Activated T-cell treated with anti-CD3 and anti-CD28 coated beads, Interleukin-2, amount 50 U/mL, for 4 hours (primary cell): ENCODE results near the gene BABAM2. TPM values are rescaled to one million over a fixed set of nuclear protein-coding genes. Genes with fewer than 3 reads are reported as not detected.
"Not testable (repeated sequence)": the region's sequence is repeated elsewhere in the genome, so short reads cannot be mapped to it uniquely, and the experiment has no call there.

Experiments used
- ATAC-seq, 2 donors: fragments of 200-7000 bp; cut with Tn5 transposase; one replicate each; pipeline ENCODE4 v1.10.0; 2021
- DNase-seq: peaks from one replicate; pipeline ENCODE4 v3.0.0-alpha.2; 2020
- H3K27me3 Mint-ChIP-seq: one replicate; pipeline ENCODE4 v1.8.0; 2021; ENCODE audit warnings: low read depth, mixed read lengths
- H3K36me3 Mint-ChIP-seq: one replicate; pipeline ENCODE4 v1.8.0; 2022; ENCODE audit warnings: mixed read lengths; ENCODE audit not compliant: insufficient read depth
- H3K4me1 Mint-ChIP-seq: one replicate; pipeline ENCODE4 v1.8.0; 2021; ENCODE audit warnings: low read depth, mixed read lengths
- H3K4me3 Mint-ChIP-seq: one replicate; pipeline ENCODE4 v1.8.0; 2021; ENCODE audit warnings: mild to moderate bottlenecking, moderate library complexity, mixed read lengths
- H3K9me3 Mint-ChIP-seq: one replicate; pipeline ENCODE4 v1.8.0; 2021; ENCODE audit warnings: mixed read lengths
- total RNA-seq, 3 donors: library from RNA; stranded (reverse); gene quantifications; one replicate each; pipeline ENCODE4 v1.2.1, GENCODE V29; 2021

The BABAM2 gene
- total RNA-seq, 3 donors from 2014 or later: 34.3 to 45.9 (median 35.6) TPM

DNA sequence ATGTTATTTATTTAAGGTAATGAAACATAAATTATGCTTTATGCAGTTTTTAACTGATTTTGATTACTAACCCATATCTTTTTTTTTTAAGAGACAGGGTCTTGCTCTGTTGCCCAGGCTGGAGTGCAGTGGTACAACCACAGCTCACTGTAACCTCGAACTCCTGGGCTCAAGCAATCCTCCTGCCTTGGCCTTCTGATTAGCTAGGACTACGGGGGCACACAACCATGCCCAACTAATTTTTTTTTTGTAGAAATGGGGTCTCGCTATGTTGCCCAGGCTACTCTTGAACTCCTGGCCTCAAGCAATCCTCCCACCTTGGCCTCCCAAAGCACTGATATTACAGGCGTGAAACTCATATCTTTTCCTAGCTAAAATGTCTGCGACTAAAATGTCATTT lies 26.6 kb upstream of the BABAM2 start:
- not testable (repeated sequence) for DNase-seq, H3K36me3 Mint-ChIP-seq, ATAC-seq, H3K9me3 Mint-ChIP-seq, H3K27me3 Mint-ChIP-seq, H3K4me3 Mint-ChIP-seq
- H3K4me1 Mint-ChIP-seq: peaks cover 13% of the 10 kb centered on the region

DNA sequence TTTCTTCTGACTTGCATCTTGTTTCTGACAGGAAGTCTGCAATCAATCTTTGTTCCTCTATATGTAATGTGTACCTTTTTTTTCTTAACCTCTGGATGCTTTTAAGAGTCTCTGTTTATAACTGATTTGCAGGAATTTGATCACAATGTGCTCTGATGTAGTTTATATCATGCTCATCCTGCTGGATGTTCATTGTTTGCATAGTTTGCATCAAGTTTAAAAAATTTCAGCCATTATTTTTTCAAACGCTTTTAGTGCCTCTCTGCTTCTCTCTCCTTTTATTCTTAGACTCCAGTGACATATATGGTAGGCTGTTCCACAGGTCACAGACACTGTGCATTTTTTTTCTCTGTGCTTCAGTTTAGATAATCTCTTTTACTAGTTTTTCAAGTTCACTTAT lies 24.3 kb upstream of the BABAM2 start:
- Mint-ChIP-seq H3K4me3 (no peak overlapping the region), H3K27me3 (no peaks in the 10 kb centered on the region), H3K9me3 (no peaks in the 10 kb centered on the region), H3K4me1 (peaks cover 2% of the 10 kb centered on the region), H3K36me3 (peaks cover 2% of the 10 kb centered on the region)
- ATAC-seq (no peak), DNase-seq (no peak)

DNA sequence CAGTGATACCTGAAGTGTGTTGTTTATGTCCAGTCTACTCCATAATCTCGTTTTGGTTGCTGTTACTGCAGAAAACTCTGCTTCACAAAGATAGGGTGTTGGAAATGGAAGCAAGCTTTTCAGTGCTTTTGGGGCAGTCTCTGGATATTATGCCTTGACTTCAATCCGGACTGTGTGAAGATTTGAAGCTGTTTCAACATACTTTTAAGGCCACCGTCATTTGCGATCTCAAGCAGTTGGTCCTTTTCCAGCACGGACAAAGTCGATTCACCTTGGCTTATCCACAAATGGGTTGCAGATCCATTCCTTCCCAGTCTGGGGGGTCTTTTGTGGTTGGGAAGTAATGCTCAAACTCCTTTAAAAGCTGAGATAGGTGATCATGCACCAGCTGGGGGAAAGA lies 20.8 kb upstream of the BABAM2 start:
- no peaks in the 10 kb centered on the region for H3K4me1 Mint-ChIP-seq
- no peak for DNase-seq
- peaks cover 2% of the 10 kb centered on the region for H3K36me3 Mint-ChIP-seq
- no peaks in the 10 kb centered on the region for H3K9me3 Mint-ChIP-seq
- H3K27me3 Mint-ChIP-seq: no peaks in the 10 kb centered on the region
- ATAC-seq: no peak
- H3K4me3 Mint-ChIP-seq: no peak overlapping the region

DNA sequence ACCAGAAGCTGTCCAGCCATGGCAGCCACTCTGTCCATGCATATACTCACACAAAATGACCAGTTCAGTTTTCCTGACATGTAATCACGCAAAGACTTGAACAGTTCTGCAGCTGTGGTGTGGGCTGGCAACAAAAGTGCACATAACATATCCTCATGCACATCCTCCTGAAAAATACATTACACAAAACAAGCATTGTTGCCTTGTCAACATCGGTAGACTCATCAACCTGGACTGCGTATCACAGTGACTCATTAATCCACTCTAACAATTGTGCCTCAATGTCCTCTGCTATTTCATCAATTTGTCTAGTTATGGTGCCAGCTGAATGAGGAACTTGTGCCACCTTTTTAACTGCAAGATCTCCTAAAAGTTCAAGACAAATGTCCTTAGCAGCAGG lies 19.8 kb upstream of the BABAM2 start:
- Mint-ChIP-seq H3K4me1 (no peaks in the 10 kb centered on the region), H3K36me3 (peaks cover 3% of the 10 kb centered on the region), H3K27me3 (no peaks in the 10 kb centered on the region), H3K4me3 (no peak overlapping the region), H3K9me3 (peaks cover 2% of the 10 kb centered on the region)
- no peak for ATAC-seq
- DNase-seq: no peak

DNA sequence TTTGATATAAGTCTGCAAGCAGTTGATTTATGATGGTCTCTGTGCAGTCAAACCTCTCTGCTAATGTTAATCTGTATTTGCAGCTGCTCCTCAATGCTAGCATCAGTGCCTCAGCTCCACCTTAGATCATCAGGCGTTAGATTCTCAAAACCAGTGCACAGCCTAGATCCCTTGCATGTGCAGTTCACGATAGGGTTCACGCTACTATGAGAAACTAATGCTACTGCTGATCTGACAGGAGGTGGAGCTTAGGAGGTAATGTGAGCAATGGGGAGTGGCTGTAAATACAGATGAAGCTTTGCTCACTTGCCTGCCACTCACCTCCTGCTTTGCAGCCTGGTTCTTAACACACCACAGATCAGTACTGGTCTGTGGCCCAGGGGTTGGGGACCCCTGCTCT lies 18.7 kb upstream of the BABAM2 start:
- Mint-ChIP-seq H3K9me3 (peaks cover 5% of the 10 kb centered on the region), H3K27me3 (no peaks in the 10 kb centered on the region), H3K4me1 (no peaks in the 10 kb centered on the region), H3K4me3 (no peak overlapping the region), H3K36me3 (peaks cover 4% of the 10 kb centered on the region)
- ATAC-seq (no peak), DNase-seq (no peak)

DNA sequence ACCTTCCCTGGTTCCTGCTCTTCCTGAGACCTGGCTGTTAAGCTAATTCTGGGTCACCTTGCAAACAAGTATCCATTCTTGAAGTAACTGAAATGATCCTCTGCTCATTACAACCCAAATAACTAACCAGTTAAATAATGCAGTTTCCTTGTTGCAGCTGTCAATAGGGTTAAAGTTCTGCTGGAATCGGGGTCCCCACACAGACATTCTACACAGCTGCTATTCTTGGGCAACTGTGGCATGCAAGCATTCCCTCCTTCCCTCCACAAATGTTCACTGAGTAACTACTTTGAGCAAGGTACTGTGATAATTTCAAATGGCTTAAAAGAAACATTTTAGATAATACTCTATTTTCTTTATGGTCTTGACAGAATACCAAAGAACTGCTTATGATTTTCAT lies 17.4 kb upstream of the BABAM2 start:
- Mint-ChIP-seq H3K9me3 (peaks cover 5% of the 10 kb centered on the region), H3K4me3 (no peak overlapping the region), H3K27me3 (no peaks in the 10 kb centered on the region), H3K4me1 (no peaks in the 10 kb centered on the region), H3K36me3 (peaks cover 4% of the 10 kb centered on the region)
- ATAC-seq: no peak
- no peak for DNase-seq

DNA sequence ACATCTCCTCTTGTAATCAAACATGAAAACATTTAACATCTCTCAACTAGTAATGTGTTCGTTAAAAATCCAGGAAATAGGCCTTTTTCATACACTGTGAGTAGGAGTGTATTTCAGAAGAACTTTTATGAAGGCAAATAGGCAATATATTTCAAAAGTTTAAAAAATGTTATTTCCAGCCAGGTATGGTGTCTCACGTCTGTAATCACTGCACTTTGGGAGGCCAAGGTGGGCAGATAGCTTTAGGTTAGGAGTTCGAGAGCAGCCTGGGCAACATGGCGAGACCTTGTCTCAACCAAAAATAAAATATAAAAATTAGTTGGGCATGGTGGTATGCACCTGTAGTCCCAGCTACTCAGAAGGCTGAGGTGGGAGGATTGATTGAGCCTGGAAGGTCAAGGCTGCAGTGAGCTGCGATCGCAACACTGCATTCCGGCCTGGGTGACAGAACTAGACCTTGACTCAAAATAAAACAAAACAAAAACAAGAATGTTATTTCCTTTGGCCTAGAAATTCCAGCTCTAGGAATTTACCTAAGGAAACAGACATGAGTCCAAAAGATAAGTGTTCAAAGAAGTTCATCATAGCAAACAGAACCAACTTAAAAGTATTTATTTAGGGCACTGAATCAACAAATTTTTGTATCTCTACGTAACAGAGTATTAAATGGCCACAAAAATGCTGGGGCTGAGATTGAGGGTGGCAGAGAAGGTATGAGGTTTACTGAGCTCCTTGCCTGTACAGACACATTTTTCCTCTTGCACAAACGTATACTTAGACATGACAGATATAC lies 15.2 kb upstream of the BABAM2 start:
- no peaks in the 10 kb centered on the region for H3K27me3 Mint-ChIP-seq
- H3K36me3 Mint-ChIP-seq: peaks cover 11% of the 10 kb centered on the region
- H3K9me3 Mint-ChIP-seq: peaks cover 11% of the 10 kb centered on the region
- H3K4me1 Mint-ChIP-seq: no peaks in the 10 kb centered on the region
- DNase-seq (no peak), ATAC-seq (no peak)
- no peak overlapping the region for H3K4me3 Mint-ChIP-seq

DNA sequence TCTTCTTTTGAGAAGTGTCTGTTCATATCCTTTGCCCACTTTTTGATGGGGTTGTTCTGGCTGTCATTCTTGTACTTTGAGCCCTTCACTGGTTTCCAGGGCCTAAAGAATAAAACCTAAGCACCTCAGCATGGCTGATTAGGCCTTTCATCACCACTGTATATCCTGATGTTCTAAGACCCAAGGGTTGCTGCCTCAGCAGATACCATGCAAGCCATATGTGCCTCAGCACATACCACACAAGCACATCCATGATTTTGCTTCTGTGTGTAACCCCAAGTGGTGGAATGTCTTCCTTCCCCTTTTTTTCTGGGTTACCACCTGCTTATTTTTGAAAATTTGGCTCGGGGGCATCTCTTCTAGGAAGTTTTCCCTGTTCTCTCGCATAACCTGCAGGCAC lies 11.7 kb upstream of the BABAM2 start:
- Mint-ChIP-seq H3K9me3 (peaks cover 15% of the 10 kb centered on the region), H3K27me3 (no peaks in the 10 kb centered on the region), H3K4me3 (no peak overlapping the region), H3K36me3 (peaks cover 15% of the 10 kb centered on the region), H3K4me1 (peaks cover 2% of the 10 kb centered on the region)
- DNase-seq (no peak), ATAC-seq (no peak)

DNA sequence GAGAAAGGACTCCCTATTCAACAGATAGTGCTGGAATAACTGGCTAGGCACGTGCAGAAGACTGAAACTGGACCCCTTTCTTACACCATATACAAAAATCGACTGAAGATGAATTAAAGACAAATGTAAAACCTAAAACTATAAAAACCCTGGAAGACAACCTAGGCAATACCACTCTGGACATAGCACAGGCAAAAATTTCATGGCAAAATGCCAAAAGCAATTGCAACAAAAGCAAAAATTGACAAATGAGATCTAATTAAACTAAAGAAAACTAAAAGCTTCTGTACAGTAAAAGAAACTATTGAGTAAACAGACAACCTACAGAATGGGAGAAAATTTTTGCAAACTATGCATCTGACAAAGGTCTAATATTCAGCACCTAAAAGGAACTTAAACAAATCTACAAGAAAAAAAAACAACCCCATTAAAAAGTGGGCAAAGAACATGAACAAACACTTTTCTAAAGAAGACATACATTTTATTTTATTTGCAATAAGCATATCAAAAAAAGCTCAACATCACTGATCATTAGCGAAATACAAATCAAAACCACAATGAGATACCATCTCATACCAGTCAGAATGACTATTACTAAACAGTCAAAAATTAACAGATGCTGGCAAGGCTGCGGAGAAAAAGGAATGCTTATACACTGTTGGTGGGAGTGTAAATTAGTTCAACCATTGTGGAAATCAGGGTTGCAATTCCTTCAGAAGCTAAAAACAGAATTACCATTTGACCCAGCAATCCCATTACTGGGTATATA lies 8.5 kb upstream of the BABAM2 start:
- peaks cover 13% of the 10 kb centered on the region for H3K36me3 Mint-ChIP-seq
- peaks cover 11% of the 10 kb centered on the region for H3K9me3 Mint-ChIP-seq
- not testable (repeated sequence) for DNase-seq, H3K4me1 Mint-ChIP-seq, H3K4me3 Mint-ChIP-seq, H3K27me3 Mint-ChIP-seq, ATAC-seq

DNA sequence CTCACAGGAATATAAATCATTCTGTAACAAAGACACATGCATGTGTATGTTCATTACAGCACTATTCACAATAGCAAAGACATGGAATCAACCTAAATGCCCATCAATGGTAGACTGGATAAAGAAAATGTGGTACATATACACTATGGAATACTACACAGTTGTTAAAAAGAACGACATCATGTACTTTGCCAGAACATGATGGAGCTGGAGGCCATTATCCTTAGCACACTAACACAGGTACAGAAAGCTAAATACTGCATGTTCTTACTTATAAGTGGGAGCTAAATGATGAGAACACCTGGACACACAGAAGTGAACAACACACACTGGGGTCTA lies 8.0 kb upstream of the BABAM2 start:
- H3K4me3 Mint-ChIP-seq, H3K27me3 Mint-ChIP-seq, ATAC-seq, H3K4me1 Mint-ChIP-seq, DNase-seq: not testable (repeated sequence)
- Mint-ChIP-seq H3K36me3 (peaks cover 13% of the 10 kb centered on the region), H3K9me3 (peaks cover 11% of the 10 kb centered on the region)

DNA sequence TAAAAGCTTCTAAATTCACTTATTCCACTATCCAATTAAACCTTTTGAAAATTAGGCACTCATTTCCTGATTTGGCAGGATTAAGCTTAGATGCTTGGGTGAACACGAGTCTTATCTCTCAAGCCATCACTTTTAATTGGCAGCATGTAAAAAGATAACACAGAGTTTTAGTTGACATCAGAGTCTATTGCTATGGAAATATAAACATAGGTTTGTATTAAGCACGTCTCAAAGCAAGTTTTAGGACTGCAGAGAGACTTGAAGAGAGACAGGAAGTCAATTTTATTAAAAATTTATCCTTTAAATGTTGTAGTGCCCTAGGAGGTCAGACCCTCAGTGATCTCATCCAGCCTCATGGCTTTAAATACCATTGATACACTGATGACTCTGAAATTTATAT lies 5.9 kb upstream of the BABAM2 start:
- DNase-seq (no peak), ATAC-seq (no peak)
- Mint-ChIP-seq H3K4me1 (peaks cover 14% of the 10 kb centered on the region), H3K27me3 (no peaks in the 10 kb centered on the region), H3K4me3 (no peak overlapping the region), H3K9me3 (peaks cover 6% of the 10 kb centered on the region), H3K36me3 (peaks cover 8% of the 10 kb centered on the region)

DNA sequence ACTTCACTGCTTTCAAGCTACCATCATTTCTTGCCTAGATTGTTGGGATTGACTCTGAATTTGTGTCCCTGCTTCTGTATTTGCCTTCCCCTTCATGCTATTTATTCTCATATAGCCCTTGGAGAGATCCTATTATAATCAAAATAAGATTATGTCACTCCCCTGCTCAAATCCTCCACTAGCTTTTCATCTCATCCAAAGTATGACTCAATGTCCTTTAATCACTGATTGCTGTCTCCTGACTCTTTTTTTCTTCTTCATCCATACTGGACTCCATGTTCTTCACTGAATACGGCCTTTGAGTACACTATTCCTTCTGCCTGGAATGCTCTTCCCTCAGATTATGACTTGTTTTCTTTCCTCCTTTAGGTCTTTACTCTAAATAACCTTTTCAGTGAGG lies 5.3 kb upstream of the BABAM2 start:
- Mint-ChIP-seq H3K4me1 (peaks cover 21% of the 10 kb centered on the region), H3K9me3 (peaks cover 4% of the 10 kb centered on the region), H3K4me3 (no peak overlapping the region), H3K27me3 (no peaks in the 10 kb centered on the region), H3K36me3 (peaks cover 5% of the 10 kb centered on the region)
- DNase-seq (no peak), ATAC-seq (no peak)

DNA sequence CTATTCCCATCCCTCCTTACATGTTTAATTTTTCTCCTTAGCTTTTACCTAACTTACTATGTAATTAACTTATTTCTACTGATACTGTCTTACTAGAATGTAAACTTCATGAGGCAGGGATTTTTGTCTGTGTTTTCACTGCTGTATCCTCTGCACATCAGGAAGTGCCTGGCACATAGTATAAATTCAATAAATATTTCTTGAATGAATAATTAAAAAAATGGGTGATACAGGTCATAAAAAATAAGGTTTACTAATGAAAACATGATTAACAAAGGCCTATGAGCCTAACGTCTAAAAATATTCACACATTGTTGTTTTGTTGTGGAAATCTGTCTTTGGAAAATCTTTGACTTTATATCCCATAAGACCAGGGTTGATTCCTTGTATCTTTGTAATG lies 4.9 kb upstream of the BABAM2 start:
- H3K9me3 Mint-ChIP-seq: peaks cover 4% of the 10 kb centered on the region
- DNase-seq: no peak
- H3K27me3 Mint-ChIP-seq: no peaks in the 10 kb centered on the region
- no peak for ATAC-seq
- H3K4me3 Mint-ChIP-seq: no peak overlapping the region
- H3K4me1 Mint-ChIP-seq: peaks cover 22% of the 10 kb centered on the region
- H3K36me3 Mint-ChIP-seq: peaks cover 5% of the 10 kb centered on the region

DNA sequence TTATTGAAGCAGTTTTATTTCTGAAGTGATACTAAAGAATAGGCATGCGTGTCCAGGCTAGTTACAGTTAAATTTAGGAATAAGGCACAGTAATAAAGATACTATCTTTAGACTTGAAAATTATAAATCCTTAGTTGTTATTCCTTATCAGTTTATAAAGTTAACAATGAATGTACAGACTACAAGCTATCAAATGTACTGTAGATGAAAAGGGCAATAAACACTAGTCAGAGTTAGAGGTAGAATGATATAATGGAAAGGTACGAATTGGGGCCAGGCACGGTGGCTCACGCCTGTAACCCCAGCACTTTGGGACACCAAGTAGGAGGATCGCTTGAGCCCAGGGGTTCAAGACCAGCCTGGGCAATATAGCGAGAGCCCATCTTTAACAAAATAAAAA lies 4.2 kb upstream of the BABAM2 start:
- H3K4me3 Mint-ChIP-seq: no peak overlapping the region
- peaks cover 1% of the 10 kb centered on the region for H3K27me3 Mint-ChIP-seq
- H3K4me1 Mint-ChIP-seq: peaks cover 28% of the 10 kb centered on the region
- peaks cover 4% of the 10 kb centered on the region for H3K9me3 Mint-ChIP-seq
- peaks cover 5% of the 10 kb centered on the region for H3K36me3 Mint-ChIP-seq
- no peak for DNase-seq
- no peak for ATAC-seq

DNA sequence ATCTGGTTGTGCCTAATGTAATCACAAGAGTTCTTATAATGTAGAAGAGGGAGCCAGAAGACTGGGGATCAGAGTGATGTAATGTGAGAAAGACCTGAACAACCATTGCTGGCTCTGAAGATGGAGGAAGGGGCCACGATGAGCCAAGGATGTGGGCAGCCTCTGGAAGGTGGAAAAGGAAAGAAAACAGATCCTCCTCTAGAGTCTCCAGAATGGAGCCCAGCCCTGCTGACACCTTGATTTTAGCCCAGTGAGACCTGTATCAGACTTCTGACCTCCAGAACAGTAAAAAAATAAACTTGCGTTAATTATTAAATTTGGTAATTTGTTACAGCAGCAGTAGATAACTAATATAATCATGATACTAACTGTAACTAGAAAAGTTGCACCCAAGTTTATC lies 3.4 kb upstream of the BABAM2 start:
- no peaks in the 10 kb centered on the region for H3K9me3 Mint-ChIP-seq
- no peak overlapping the region for H3K4me3 Mint-ChIP-seq
- H3K4me1 Mint-ChIP-seq: peaks cover 35% of the 10 kb centered on the region
- ATAC-seq (no peak), DNase-seq (no peak)
- peaks cover 1% of the 10 kb centered on the region for H3K27me3 Mint-ChIP-seq
- no peaks in the 10 kb centered on the region for H3K36me3 Mint-ChIP-seq
